Measurements from ENCODE around the gene COX19.
A peak's percentile ranks its signal among the peaks of the same experiment; 100 is the strongest.
"Not testable (repeated sequence)": the region's sequence is repeated elsewhere in the genome, so short reads cannot be mapped to it uniquely, and the experiment has no call there.

The COX19 gene

GRCh38 chr7:959271-959670 is 16.1 kb downstream of the COX19 start:
- no peak for DNase-seq

DNA sequence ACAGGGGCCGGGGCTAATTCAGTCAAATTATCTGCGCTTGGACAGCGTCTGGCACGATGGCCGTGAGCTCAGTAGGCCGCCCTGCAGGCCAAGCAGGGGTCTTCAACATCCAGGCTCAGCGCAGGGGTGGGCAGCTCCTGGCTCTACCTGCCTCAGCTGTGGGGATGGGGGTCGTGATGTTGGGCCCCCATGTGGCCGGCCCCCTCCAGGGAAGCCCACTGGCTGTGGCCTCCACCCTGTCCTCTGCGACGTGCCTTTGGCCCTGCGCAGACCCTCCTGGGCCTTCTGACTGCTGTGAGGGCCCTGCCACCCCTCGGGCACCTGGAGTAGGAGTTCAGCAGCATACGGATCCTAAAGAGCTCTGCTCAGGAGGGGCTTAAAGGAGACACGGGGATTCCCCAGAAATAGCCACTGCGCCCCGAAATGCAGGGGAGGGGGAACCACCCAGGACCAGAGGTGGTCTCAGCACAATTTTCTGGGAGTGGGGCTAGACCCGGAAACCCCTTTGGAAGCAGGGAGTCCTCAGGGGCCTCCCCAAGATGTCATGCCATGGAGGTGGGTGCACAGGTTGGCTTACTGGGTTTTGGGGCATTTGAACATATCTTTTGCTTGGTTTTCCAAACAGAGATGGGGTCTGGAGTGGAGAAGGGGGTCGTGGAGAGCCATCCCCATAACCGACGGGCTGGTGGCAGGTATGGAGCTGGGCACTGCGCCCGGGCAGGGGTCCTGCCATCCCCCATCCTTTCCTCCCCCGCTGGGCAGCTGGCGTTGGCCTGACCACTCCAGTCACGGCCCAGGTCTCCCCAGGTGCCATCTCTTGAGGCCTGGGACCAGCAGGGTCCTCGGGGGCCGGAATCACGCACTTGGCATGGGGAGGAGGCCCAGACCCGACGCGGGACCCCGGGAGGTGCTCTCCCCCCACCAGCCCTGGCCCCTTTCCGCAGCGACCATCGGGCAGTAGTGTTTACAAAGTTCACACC is 16.8 kb downstream of the COX19 start:
- no peak for DNase-seq

- DNase-seq = no peak
These were observed 17.7 kb downstream of the COX19 start for GRCh38 chr7:957418-958220.

DNA sequence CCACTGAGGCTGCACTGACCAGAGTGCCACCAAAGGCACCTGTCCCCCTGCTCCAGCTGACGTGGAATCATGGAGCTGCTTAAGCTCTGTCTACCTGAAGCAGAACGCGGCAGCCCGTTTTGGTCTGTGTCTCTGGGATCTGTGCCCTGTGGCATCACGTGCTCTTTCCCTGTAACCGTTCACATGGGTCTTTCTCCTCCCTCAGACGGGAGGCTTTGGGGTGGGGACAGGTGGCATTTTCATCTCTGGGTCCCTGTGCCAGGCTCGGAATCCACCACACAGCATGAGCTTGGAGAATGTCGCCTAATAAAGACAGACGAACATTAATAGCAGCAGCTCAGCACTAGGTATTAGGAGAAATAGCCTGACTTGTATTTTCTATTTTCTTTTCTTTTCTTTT is 19.3 kb downstream of the COX19 start:
- no peak for DNase-seq

GRCh38 chr7:954330-955238 is 20.8 kb downstream of the COX19 start, which contains the start of gene ADAP1:
Gene ADAP1, minus strand, starts transcription at chr7:954680. Its CDS starts 203 bp downstream, at chr7:954477.
- DNase-seq = peak; percentile 49

DNA sequence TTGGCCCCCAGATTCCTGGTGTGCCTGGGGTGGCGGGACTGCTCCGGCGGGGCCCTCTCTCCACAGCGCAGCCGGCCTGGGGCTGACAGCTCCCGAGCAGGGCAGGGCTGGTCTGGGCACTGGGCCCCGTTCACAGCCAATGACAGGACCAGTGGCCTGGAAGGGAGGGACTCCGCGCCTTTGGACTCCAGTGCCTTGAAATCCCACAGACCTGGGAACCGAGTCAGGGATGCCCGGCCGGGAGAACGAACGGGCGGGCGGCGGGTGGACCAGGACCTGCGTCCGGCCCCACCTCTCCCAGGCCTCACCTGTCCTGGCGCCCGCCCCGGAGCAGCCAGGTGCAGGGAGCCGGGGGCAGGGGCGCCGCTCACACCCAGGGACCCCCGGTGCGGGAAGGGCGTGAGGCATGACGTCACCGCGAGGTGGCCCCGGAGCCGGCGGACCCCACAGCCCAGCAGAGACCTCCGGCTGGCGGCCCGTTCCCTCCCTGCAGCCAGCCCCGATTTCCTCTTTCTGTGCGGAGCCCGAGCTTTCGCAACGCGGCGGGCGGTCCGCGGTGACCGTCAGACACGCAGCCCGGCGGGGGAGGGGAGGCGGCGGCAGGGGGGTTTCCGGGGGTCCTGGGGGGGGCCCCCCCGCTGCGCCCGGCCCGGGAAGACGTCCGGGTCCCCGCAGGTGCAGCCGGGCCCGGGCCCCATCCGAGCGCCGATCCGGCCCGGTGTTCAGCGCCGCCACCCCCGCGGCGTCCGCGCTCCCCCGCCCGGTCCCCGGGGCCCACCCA is 21.6 kb downstream of the COX19 start:
- DNase-seq = no peak

GRCh38 chr7:952548-953441 is 22.6 kb downstream of the COX19 start:
- no peak for DNase-seq

DNA sequence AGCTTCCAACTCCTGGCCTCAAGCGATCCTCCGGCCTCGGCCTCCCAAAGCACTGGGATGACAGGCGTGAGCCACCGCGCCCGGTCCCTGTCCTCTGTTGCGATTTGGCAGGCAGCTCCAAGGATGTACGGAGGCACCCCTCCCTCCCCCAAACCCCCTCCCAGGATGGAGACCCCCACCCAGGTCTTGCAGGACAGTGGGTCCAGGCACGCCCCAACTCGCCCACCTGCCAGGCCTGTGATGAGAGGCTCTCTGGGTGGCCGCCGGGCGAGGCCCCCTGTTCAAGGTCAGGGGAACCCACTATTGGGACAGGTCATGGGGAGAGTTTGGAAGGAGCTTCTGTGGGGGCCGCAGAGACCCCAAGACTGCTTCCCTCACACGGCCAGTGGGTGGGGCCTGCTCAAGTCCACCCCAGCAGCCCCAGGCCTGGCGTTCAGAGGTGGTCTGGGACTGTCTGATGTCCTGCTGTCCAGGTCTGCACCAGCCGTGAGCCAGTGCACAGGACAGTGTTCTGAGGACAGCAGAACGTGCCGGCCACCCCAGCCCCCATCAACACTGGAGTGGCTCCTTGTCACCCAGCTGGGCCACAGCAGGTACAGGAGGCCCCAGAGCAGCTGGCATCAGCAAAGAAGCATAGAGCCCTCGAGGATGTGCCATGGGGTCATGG is 23.3 kb downstream of the COX19 start:
- DNase-seq = no peak

- DNase-seq = no peak
These were observed 26.1 kb downstream of the COX19 start for GRCh38 chr7:949021-949934.

- DNase-seq = no peak
These were observed 27.7 kb downstream of the COX19 start for GRCh38 chr7:947391-948210.

- no peak for DNase-seq
These were observed 28.9 kb downstream of the COX19 start for GRCh38 chr7:946256-946996.

DNA sequence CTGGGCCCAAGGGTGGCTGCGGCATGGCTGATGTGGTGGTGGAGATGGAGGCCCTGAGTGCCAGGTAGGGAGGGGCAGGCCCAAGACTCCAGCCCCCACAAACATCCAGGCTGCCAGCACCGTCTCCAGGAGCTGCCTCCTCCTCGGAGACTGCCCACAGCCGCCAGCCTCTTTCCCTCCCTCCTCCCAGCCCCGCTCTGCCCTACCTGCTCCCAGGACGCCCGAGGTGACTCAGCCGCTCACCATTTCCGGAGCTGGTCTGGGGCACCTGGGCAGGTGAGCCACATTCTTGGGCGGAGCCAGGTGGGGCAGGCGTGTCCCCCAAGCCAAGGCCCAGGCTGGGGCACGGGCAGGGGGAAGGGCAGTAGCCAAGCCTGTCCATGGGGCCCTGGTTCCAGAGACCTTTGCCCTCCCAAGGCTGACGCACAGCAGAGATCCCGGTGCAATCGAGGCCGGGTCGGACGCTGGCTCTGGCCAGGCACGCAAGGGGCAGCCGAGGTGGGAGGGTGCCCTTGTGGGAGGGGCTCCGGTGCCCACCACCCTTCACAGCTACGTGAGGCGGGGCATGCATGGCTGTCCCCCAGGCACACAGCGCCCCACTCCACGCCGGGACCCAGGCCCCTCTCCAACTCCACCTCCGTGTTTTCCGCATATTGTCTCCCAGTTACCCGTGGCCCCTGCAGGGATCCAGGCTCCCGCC is 29.6 kb downstream of the COX19 start:
- DNase-seq = no peak

DNA sequence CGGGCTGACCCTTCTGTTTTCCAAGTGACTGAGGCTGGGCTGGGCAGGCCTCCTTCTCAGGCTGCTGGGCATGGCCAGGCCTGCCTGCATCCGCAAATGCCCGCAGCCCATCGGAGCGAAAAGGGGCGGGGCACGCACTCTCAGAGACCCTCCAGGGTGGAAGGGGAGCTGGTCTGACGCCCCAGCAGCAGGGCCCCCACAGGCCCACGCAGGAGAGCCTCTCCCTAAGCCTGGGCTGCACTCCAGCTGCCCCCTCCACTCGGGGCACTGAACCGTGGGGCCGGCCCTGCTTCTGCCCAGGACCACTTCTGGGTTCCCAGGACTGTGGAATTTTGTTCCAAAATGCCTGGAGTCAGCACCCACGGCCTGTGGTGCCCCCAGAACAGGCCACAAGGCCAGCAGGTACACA is 30.2 kb downstream of the COX19 start:
- DNase-seq = no peak

DNA sequence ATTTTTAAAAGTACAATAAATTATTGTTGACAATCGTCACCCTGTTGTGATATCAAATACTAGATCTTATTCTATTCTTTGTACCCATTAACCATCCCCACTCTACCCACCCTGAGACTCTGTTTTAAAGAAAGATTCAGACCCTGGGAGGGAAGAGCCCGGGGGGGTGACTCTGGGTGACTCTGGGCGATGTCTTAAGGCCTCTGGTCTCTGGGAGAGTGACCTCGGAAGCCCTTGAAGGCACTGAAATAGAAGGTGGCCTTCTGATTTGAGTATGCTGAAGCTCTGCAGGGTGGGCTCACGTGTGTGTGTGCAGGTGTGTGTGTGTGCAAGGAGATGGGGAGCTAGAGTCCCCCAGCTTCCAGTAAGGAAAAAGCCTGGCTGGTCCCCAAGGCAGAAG is 30.6 kb downstream of the COX19 start:
- no peak for DNase-seq

DNA sequence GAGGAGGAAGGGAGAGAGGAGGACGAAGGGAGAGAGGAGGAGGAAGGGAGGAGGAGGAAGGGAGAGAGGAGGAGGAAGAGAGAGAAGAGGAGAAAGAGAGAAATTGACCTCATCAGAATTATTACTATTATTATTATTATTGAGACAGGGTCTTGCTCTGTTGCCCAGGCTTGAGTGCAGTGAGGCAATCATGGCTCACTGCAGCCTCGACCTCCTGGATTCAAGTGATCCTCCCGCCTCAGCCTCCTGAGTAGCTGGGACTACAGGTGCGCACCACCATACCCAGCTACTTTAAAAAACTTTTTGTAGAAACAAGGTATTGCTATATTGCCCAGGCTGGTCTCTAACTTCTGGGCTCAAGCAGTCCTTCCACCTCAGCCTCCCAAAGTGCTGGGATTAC is 31.6 kb downstream of the COX19 start:
- not testable (repeated sequence) for DNase-seq

GRCh38 chr7:940599-941408 is 34.5 kb downstream of the COX19 start:
- no peak for DNase-seq

Data from activated gamma-delta T cell (primary cell).